BLaER1 treated with 17β-estradiol and CSF1 and Interleukin-3, amounts not matched to agents 10 nM and 100 nM (cell line): ENCODE measurements around the gene DNAH8.
A peak's percentile ranks its signal among the peaks of the same experiment; 100 is the strongest.

Source experiments
- H3K27ac ChIP-seq, 11 experiments: shearing (Covaris generic); formaldehyde crosslinking; 2 replicates each; pipeline ENCODE4 v1.8.1; 2022
- H3K27me3 ChIP-seq, 11 experiments: shearing (Covaris generic); formaldehyde crosslinking; 2 replicates each; pipeline ENCODE4 v1.8.1; 2022
- H3K36me3 ChIP-seq, 11 experiments: shearing (Covaris generic); formaldehyde crosslinking; 2 replicates each; pipeline ENCODE4 v1.8.1; 2022
- H3K4me1 ChIP-seq, 10 experiments: shearing (Covaris generic); formaldehyde crosslinking; 2 replicates each; pipeline ENCODE4 v1.8.1; 2022
- H3K4me2 ChIP-seq, 11 experiments: shearing (Covaris generic); formaldehyde crosslinking; 2 replicates each; pipeline ENCODE4 v1.8.1; 2022
- H3K4me3 ChIP-seq, 10 experiments: shearing (Covaris generic); formaldehyde crosslinking; 2 replicates each; pipeline ENCODE4 v1.8.1; 2022
- H3K9ac ChIP-seq, 11 experiments: shearing (Covaris generic); formaldehyde crosslinking; 2 replicates each; pipeline ENCODE4 v1.8.1; 2022
- H3K9me3 ChIP-seq, 11 experiments: shearing (Covaris generic); formaldehyde crosslinking; replicated peaks in 1 of 11; 2 replicates each; pipeline ENCODE4 v1.8.1; 2022
- H4K20me1 ChIP-seq, 11 experiments: shearing (Covaris generic); formaldehyde crosslinking; 2 replicates each; pipeline ENCODE4 v1.8.1; 2022
- Cebpa-rat ChIP-seq, 11 experiments: shearing (Covaris generic); IDR thresholded peaks; 2 replicates each; pipeline ENCODE4 v1.8.1; 2022

DNAH8 gene

GRCh38 chr6:38681850-38682249, 33.3 kb upstream of the DNAH8 start:
- Histone ChIP-seq H3K27ac (no peak overlapping the region), H3K9ac (no peak overlapping the region), H3K9me3 (no peaks in the 10 kb centered on the region), H3K4me3 (no peak overlapping the region), H3K4me1 (peaks cover 0 to 26% (median 4%) of the 10 kb centered on the region in 10 experiments; a peak in 9 of 20 replicates), H3K27me3 (no peaks in the 10 kb centered on the region), H3K4me2 (peak overlapping the region in 1 of 11 experiments; percentile 29; a peak in 1 of 22 replicates), H4K20me1 (peaks cover under 1 to 19% (median 11%) of the 10 kb centered on the region in 11 experiments; a peak in 15 of 22 replicates), H3K36me3 (peaks cover 53 to 100% (median 88%) of the 10 kb centered on the region in 11 experiments)
- TF ChIP-seq Cebpa-rat (IDR thresholded peaks at IDR 0.05): no peak

GRCh38 chr6:38684237-38684636, 30.9 kb upstream of the DNAH8 start:
- no peak for TF ChIP-seq Cebpa-rat (IDR thresholded peaks at IDR 0.05)
- H3K4me1 ChIP-seq: peaks cover 8 to 23% (median 13%) of the 10 kb centered on the region in 10 experiments
- no peaks in the 10 kb centered on the region for H3K9me3 ChIP-seq
- H3K36me3 ChIP-seq: peaks cover 41 to 88% (median 71%) of the 10 kb centered on the region in 11 experiments
- no peak overlapping the region for H3K9ac ChIP-seq
- H3K4me2 ChIP-seq: no peak overlapping the region
- no peak overlapping the region for H3K4me3 ChIP-seq
- no peak overlapping the region for H3K27ac ChIP-seq
- no peaks in the 10 kb centered on the region for H3K27me3 ChIP-seq
- H4K20me1 ChIP-seq: peaks cover 17 to 43% (median 35%) of the 10 kb centered on the region in 11 experiments; a peak in 19 of 22 replicates

- no peak for TF ChIP-seq Cebpa-rat (IDR thresholded peaks at IDR 0.05)
These were observed 30.2 kb upstream of the DNAH8 start for GRCh38 chr6:38684904-38685303.

GRCh38 chr6:38686270-38687042, 28.7 kb upstream of the DNAH8 start:
- Histone ChIP-seq H3K4me3 (no peak overlapping the region), H3K4me1 (peaks cover 14 to 34% (median 22%) of the 10 kb centered on the region in 10 experiments), H4K20me1 (peaks cover 25 to 59% (median 45%) of the 10 kb centered on the region in 11 experiments; a peak in 19 of 22 replicates), H3K36me3 (peaks cover 34 to 71% (median 49%) of the 10 kb centered on the region in 11 experiments), H3K27ac (no peak overlapping the region), H3K4me2 (no peak overlapping the region), H3K9me3 (no peaks in the 10 kb centered on the region), H3K27me3 (no peaks in the 10 kb centered on the region), H3K9ac (no peak overlapping the region)
- TF ChIP-seq Cebpa-rat (IDR thresholded peaks at IDR 0.05): no peak

More at GRCh38 chr6:38684904-38685303, 30.2 kb upstream of the DNAH8 start:
- H3K27me3 ChIP-seq: no peaks in the 10 kb centered on the region
- H3K9ac ChIP-seq: no peak overlapping the region
- peaks cover 14 to 24% (median 19%) of the 10 kb centered on the region in 10 experiments for H3K4me1 ChIP-seq
- peaks cover 39 to 81% (median 64%) of the 10 kb centered on the region in 11 experiments for H3K36me3 ChIP-seq
- no peaks in the 10 kb centered on the region for H3K9me3 ChIP-seq
- no peak overlapping the region for H3K27ac ChIP-seq
- H3K4me2 ChIP-seq: no peak overlapping the region
- H4K20me1 ChIP-seq: peaks cover 23 to 49% (median 41%) of the 10 kb centered on the region in 11 experiments; a peak in 19 of 22 replicates
- no peak overlapping the region for H3K4me3 ChIP-seq

- no peaks in the 10 kb centered on the region for H3K9me3 ChIP-seq
- peaks cover 10 to 34% (median 21%) of the 10 kb centered on the region in 10 experiments for H3K4me1 ChIP-seq
- H3K36me3 ChIP-seq: peaks cover 29 to 68% (median 45%) of the 10 kb centered on the region in 11 experiments
- no peak for TF ChIP-seq Cebpa-rat (IDR thresholded peaks at IDR 0.05)
- H3K4me2 ChIP-seq: no peak overlapping the region
- H3K9ac ChIP-seq: no peak overlapping the region
- H3K27me3 ChIP-seq: no peaks in the 10 kb centered on the region
- H4K20me1 ChIP-seq: peaks cover 25 to 61% (median 45%) of the 10 kb centered on the region in 11 experiments; a peak in 19 of 22 replicates
- H3K27ac ChIP-seq: no peak overlapping the region
- H3K4me3 ChIP-seq: no peak overlapping the region
These were observed 28.1 kb upstream of the DNAH8 start for GRCh38 chr6:38687043-38687353.

- Histone ChIP-seq H3K27ac (no peak overlapping the region), H3K36me3 (peaks cover 28 to 62% (median 40%) of the 10 kb centered on the region in 11 experiments), H3K4me3 (no peak overlapping the region), H4K20me1 (peaks cover 25 to 63% (median 45%) of the 10 kb centered on the region in 11 experiments; a peak in 19 of 22 replicates), H3K27me3 (no peaks in the 10 kb centered on the region), H3K4me2 (no peak overlapping the region), H3K9me3 (no peaks in the 10 kb centered on the region), H3K4me1 (peaks cover 9 to 34% (median 20%) of the 10 kb centered on the region in 10 experiments), H3K9ac (no peak overlapping the region)
- no peak for TF ChIP-seq Cebpa-rat (IDR thresholded peaks at IDR 0.05)
These were observed 27.6 kb upstream of the DNAH8 start for GRCh38 chr6:38687549-38687948.

GRCh38 chr6:38688579-38689087, 26.5 kb upstream of the DNAH8 start:
- H3K4me3 ChIP-seq: peak overlapping the region in 1 of 10 experiments; percentile 17; a peak in 1 of 20 replicates
- H3K9ac ChIP-seq: peak overlapping the region in 3 of 11 experiments; percentile 1 to 21 (median 11); a peak in 2 of 22 replicates
- H3K36me3 ChIP-seq: peaks cover 17 to 51% (median 30%) of the 10 kb centered on the region in 11 experiments
- no peaks in the 10 kb centered on the region for H3K27me3 ChIP-seq
- H3K27ac ChIP-seq: peak overlapping the region in 1 of 11 experiments; percentile 5; a peak in 2 of 22 replicates
- peak overlapping the region; percentile 27 to 79 (median 64) for H3K4me2 ChIP-seq
- H4K20me1 ChIP-seq: peaks cover 25 to 67% (median 45%) of the 10 kb centered on the region in 11 experiments; a peak in 19 of 22 replicates
- no peak for TF ChIP-seq Cebpa-rat (IDR thresholded peaks at IDR 0.05)
- H3K4me1 ChIP-seq: peaks cover 9 to 34% (median 21%) of the 10 kb centered on the region in 10 experiments
- no peaks in the 10 kb centered on the region for H3K9me3 ChIP-seq

- H3K27ac ChIP-seq: no peak overlapping the region
- TF ChIP-seq Cebpa-rat (IDR thresholded peaks at IDR 0.05): no peak
- no peaks in the 10 kb centered on the region for H3K27me3 ChIP-seq
- no peak overlapping the region for H3K4me2 ChIP-seq
- H3K4me3 ChIP-seq: no peak overlapping the region
- peaks cover 0 to 39% (median 9%) of the 10 kb centered on the region in 11 experiments; a peak in 11 of 22 replicates for H4K20me1 ChIP-seq
- H3K4me1 ChIP-seq: peaks cover 0 to 25% (median 0%) of the 10 kb centered on the region in 10 experiments; a peak in 4 of 20 replicates
- H3K9me3 ChIP-seq: peaks cover 18 to 49% (median 38%) of the 10 kb centered on the region in 11 experiments
- peaks cover 18 to 71% (median 40%) of the 10 kb centered on the region in 11 experiments; a peak in 21 of 22 replicates for H3K36me3 ChIP-seq
- H3K9ac ChIP-seq: no peak overlapping the region
These were observed 19.7 kb upstream of the DNAH8 start for GRCh38 chr6:38695227-38695900.
